IMR-90 (cell line): Measurements from ENCODE around the gene C3orf18. TPM values are rescaled to one million over a fixed set of nuclear protein-coding genes. Genes with fewer than 3 reads are reported as not detected.

Source experiments
- ATAC-seq: fragments of 200-7000 bp; cut with Tn5 transposase; 2 replicates; pipeline ENCODE4 v1.9.1; 2020; ENCODE audit warnings: low read depth, mild to moderate bottlenecking, moderate library complexity
- BruUV-seq: library from RNA; stranded (reverse); fragments of 400-500 nt; replicated peaks from 2 replicates; lab custom pipeline; 2021; lab: Mats Ljungman, UMichigan
- CTCF ChIA-PET: fragments of 300-600 bp; formaldehyde crosslinking; extraction: SDS; loops from one replicate; lab custom pipeline; 2021; ENCODE audit warnings: antibody characterized with exemption; lab: Yijun Ruan, JAX
- POLR2A ChIA-PET: fragments of 300-600 bp; sonication (Branson Sonifier 250); formaldehyde crosslinking; loops from one replicate; lab custom pipeline; 2022; ENCODE audit warnings: antibody characterized with exemption; ENCODE audit not compliant: unreplicated experiment; lab: Charles Lee
- DNase-seq: peaks from one replicate; pipeline ENCODE4 v3.0.0; 2013
- H2AFZ ChIP-seq: replicated peaks from 2 replicates; pipeline ENCODE3; 2013; ENCODE audit warnings: low read length, mild to moderate bottlenecking; ENCODE audit not compliant: poor library complexity
- H2AK5ac ChIP-seq: 2 replicates; pipeline ENCODE4 v1.6.1; 2013; ENCODE audit warnings: low read depth, low read length, inconsistent platforms
- H2AK9ac ChIP-seq: replicated peaks from 2 replicates; pipeline ENCODE3; 2013; ENCODE audit warnings: mild to moderate bottlenecking, low read depth, low read length, moderate library complexity; ENCODE audit not compliant: poor library complexity
- H2BK120ac ChIP-seq: 2 replicates; pipeline ENCODE4 v1.6.1; 2013; ENCODE audit warnings: low read depth, low read length, inconsistent platforms
- H2BK15ac ChIP-seq: 3 replicates; pipeline ENCODE4 v1.6.1; 2013; ENCODE audit warnings: low read depth, low read length, inconsistent platforms
- H2BK20ac ChIP-seq: 2 replicates; pipeline ENCODE4 v1.6.1; 2013; ENCODE audit warnings: low read depth, mild to moderate bottlenecking, inconsistent platforms, low read length, moderate library complexity
- H2BK5ac ChIP-seq: 2 replicates; pipeline ENCODE4 v1.6.1; 2013; ENCODE audit warnings: mild to moderate bottlenecking, low read depth, low read length, inconsistent platforms; ENCODE audit not compliant: poor library complexity, severe bottlenecking
- H3K14ac ChIP-seq: replicated peaks from 2 replicates; pipeline ENCODE4 v1.6.1; 2013; ENCODE audit warnings: low read depth, low read length, inconsistent platforms
- H3K18ac ChIP-seq: 2 replicates; pipeline ENCODE4 v1.6.1; 2013; ENCODE audit warnings: low read depth, low read length, control low read depth
- H3K23ac ChIP-seq: 2 replicates; pipeline ENCODE4 v1.6.1; 2013; ENCODE audit warnings: low read depth, low read length, inconsistent platforms
- H3K27ac ChIP-seq: 2 replicates; pipeline ENCODE4 v1.5.1; 2013; ENCODE audit warnings: mild to moderate bottlenecking, control low read depth, low read length; ENCODE audit not compliant: insufficient read depth
- H3K27me3 ChIP-seq: 2 replicates; pipeline ENCODE4 v1.6.1; 2013; ENCODE audit warnings: low read length; ENCODE audit not compliant: control insufficient read depth, insufficient read depth
- H3K36me3 ChIP-seq: 2 replicates; pipeline ENCODE4 v1.6.1; 2013; ENCODE audit warnings: low read length, mixed read lengths; ENCODE audit not compliant: control insufficient read depth, insufficient read depth
- H3K4ac ChIP-seq: 2 replicates; pipeline ENCODE4 v1.6.1; 2013; ENCODE audit warnings: low read depth, low read length, inconsistent platforms
- H3K4me1 ChIP-seq: 2 replicates; pipeline ENCODE4 v1.6.1; 2013; ENCODE audit warnings: low read length, mixed read lengths; ENCODE audit not compliant: control insufficient read depth, insufficient read depth
- H3K4me2 ChIP-seq: 2 replicates; pipeline ENCODE4 v1.6.1; 2013; ENCODE audit warnings: low read depth, mild to moderate bottlenecking, control low read depth, low read length, moderate library complexity
- H3K4me3 ChIP-seq: 2 replicates; pipeline ENCODE4 v1.5.1; 2013; ENCODE audit warnings: low read depth, mild to moderate bottlenecking, control low read depth, low read length, moderate library complexity; ENCODE audit not compliant: insufficient read depth
- H3K56ac ChIP-seq: 2 replicates; pipeline ENCODE4 v1.6.1; 2013; ENCODE audit warnings: low read length, inconsistent platforms; ENCODE audit not compliant: insufficient read depth; ENCODE audit errors: extremely low read depth
- H3K79me1 ChIP-seq, 2 experiments: 2 replicates each; pipeline ENCODE4 v1.6.1; 2013; ENCODE audit warnings: low read length in 2 of 2, inconsistent platforms in 1 of 2, low read depth in 1 of 2
- H3K9ac ChIP-seq: 2 replicates; pipeline ENCODE4 v1.6.1; 2013; ENCODE audit warnings: low read depth, low read length, control low read depth
- H3K9me1 ChIP-seq: 2 replicates; pipeline ENCODE4 v1.6.1; 2013; ENCODE audit warnings: low read length, inconsistent platforms; ENCODE audit not compliant: insufficient read depth
- H3K9me3 ChIP-seq: 2 replicates; pipeline ENCODE4 v1.6.1; 2013; ENCODE audit warnings: low read length; ENCODE audit not compliant: control insufficient read depth, insufficient read depth
- H4K20me1 ChIP-seq: 2 replicates; pipeline ENCODE4 v1.6.1; 2013; ENCODE audit warnings: low read length, inconsistent platforms; ENCODE audit not compliant: insufficient read depth
- H4K5ac ChIP-seq: 2 replicates; pipeline ENCODE4 v1.6.1; 2013; ENCODE audit warnings: mild to moderate bottlenecking, low read depth, low read length, control low read depth
- H4K8ac ChIP-seq, 2 experiments: 2 replicates each; pipeline ENCODE4 v1.6.1; 2013; ENCODE audit warnings: low read depth in 2 of 2, low read length in 2 of 2, control low read depth in 1 of 2, inconsistent platforms in 1 of 2
- H4K91ac ChIP-seq: 2 replicates; pipeline ENCODE4 v1.6.1; 2013; ENCODE audit warnings: low read depth, low read length, inconsistent platforms; ENCODE audit not compliant: insufficient read depth
- BHLHE40 ChIP-seq: fragments of 150-350 bp; IDR thresholded peaks from 2 replicates; pipeline ENCODE4 v1.6.1; 2016; ENCODE audit warnings: mild to moderate bottlenecking, low read depth, low read length
- CEBPB ChIP-seq: IDR thresholded peaks from 2 replicates; pipeline ENCODE4 v1.6.1; 2012; ENCODE audit warnings: low read depth, low read length, improper control_type of control experiment
- CHD1 ChIP-seq: IDR thresholded peaks from 2 replicates; pipeline ENCODE4 v1.6.1; 2012; ENCODE audit warnings: low read depth, low read length, improper control_type of control experiment
- FOS ChIP-seq: fragments of 150-350 bp; IDR thresholded peaks from 2 replicates; pipeline ENCODE4 v1.6.1; 2016; ENCODE audit warnings: low read depth, low read length
- MAFK ChIP-seq: IDR thresholded peaks from 2 replicates; pipeline ENCODE4 v1.6.1; 2012; ENCODE audit warnings: low read depth, low read length, improper control_type of control experiment
- MAZ ChIP-seq: IDR thresholded peaks from 2 replicates; pipeline ENCODE4 v1.6.1; 2012; ENCODE audit warnings: low read depth, mild to moderate bottlenecking, low read length, improper control_type of control experiment, moderate library complexity, borderline replicate concordance
- MXI1 ChIP-seq: IDR thresholded peaks from 2 replicates; pipeline ENCODE4 v1.6.1; 2012; ENCODE audit warnings: low read depth, mild to moderate bottlenecking, low read length, moderate library complexity, borderline replicate concordance
- NFE2L2 ChIP-seq: fragments of 150-350 bp; IDR thresholded peaks from 2 replicates; pipeline ENCODE4 v1.6.1; 2016; ENCODE audit warnings: low read depth, mild to moderate bottlenecking, low read length
- POLR2A ChIP-seq: IDR thresholded peaks from 2 replicates; pipeline ENCODE4 v1.6.1; 2012; ENCODE audit warnings: mild to moderate bottlenecking, low read depth, low read length
- RAD21 ChIP-seq: IDR thresholded peaks from 2 replicates; pipeline ENCODE4 v1.6.1; 2012; ENCODE audit warnings: low read length, improper control_type of control experiment
- RCOR1 ChIP-seq: IDR thresholded peaks from 2 replicates; pipeline ENCODE4 v1.6.1; 2012; ENCODE audit warnings: mild to moderate bottlenecking, low read length, improper control_type of control experiment; ENCODE audit not compliant: insufficient replicate concordance
- RFX5 ChIP-seq: IDR thresholded peaks from 2 replicates; pipeline ENCODE4 v1.8.0; 2012; ENCODE audit warnings: low read depth, mild to moderate bottlenecking, low read length, moderate library complexity
- SMC3 ChIP-seq: fragments of 150-350 bp; IDR thresholded peaks from 2 replicates; pipeline ENCODE4 v1.6.1; 2016; ENCODE audit warnings: low read depth, mild to moderate bottlenecking, antibody characterized with exemption, low read length, moderate library complexity
- WGBS, 2 experiments: methylation state at CpG; one replicate each; pipeline versions ENCODE4 v1.1.5 to v1.1.7; 2013; ENCODE audit warnings: missing lambda C conversion rate in 2 of 2; ENCODE audit not compliant: insufficient read length in 1 of 2; ENCODE audit errors: extremely low coverage in 2 of 2; 5-methylcytosine and 5-hydroxymethylcytosine counted together
- dilution Hi-C: fragments of 300-500 bp; cut with HindIII; formaldehyde crosslinking; loops from one replicate; pipeline ENCODE4 v1.14.3; 2018; ENCODE audit warnings: low sequenced_read_pairs; ENCODE audit not compliant: unreplicated experiment
- in situ Hi-C: fragments of 300-500 bp; cut with MboI; formaldehyde crosslinking; loops from 3 replicates; pipeline ENCODE4 v1.14.3; 2019; ENCODE audit warnings: low sequenced_read_pairs, inconsistent platforms, mixed read lengths
- intact Hi-C: fragments of 100-400 bp; cut with micrococcal nuclease; formaldehyde crosslinking; loops from 2 replicates; pipeline ENCODE4 v1.10.0; 2022
- polyA plus RNA-seq, 3 experiments: library from polyadenylated mRNA; depleted of rRNA; stranded (reverse); fragments of >200 nt; gene quantifications; 2 replicates each; pipeline ENCODE4 v1.2.3, GENCODE V29; 2012; ENCODE audit warnings: low replicate concordance in 1 of 3
- total RNA-seq: library from RNA; depleted of rRNA; stranded (reverse); fragments of >200 nt; gene quantifications from 2 replicates; pipeline ENCODE4 v1.2.3, GENCODE V29; 2012
- TF ChIP-seq, protein P1 (sequence below): fragments of 150-350 bp; IDR thresholded peaks from 2 replicates; pipeline ENCODE4 v1.6.1; 2016; ENCODE audit warnings: low read depth, mild to moderate bottlenecking, low read length, moderate library complexity, borderline replicate concordance
- TF ChIP-seq, protein P2 (sequence below): conservative IDR thresholded peaks from 2 replicates; pipeline ENCODE4 v1.5.1; 2012; ENCODE audit warnings: mild to moderate bottlenecking, low read depth, low read length, improper control_type of control experiment
- TF ChIP-seq, protein P3 (sequence below): fragments of 150-350 bp; IDR thresholded peaks from 2 replicates; pipeline ENCODE4 v1.6.1; 2017; ENCODE audit warnings: mild to moderate bottlenecking, antibody characterized with exemption, low read length, low read depth

The C3orf18 gene
- total and polyA plus RNA-seq, 2 of the 4 experiments (the other 2 are of a cell fraction), result 6.8 to 10.6 TPM

DNA sequence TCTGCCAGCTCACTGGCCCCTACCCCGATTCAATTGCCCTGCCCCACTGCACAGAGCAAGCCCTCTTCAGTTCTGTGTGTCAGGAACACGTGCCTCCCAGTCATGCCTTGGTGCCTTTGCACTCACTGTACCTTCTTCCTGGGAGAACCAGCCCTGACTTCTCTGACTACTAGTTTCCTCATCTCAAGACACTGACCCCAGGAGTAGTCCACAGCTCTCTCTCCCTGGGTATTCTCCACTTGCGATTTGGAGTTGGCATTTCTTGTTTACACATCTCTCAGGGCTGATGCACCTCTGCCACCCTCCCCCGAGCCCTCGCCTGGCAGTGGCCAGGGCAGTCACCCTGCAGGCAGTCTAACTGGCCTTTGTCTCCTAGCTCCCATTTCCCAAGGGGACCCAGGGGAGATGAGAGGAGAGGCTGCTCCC is 38.4 kb upstream of the C3orf18 start:
- Histone ChIP-seq H3K4me1 (peaks cover 16% of the 10 kb centered on the region), H4K8ac (no peak overlapping the region), H3K27me3 (no peaks in the 10 kb centered on the region), H3K4me2 (no peak overlapping the region), H2BK120ac (no peak overlapping the region), H3K23ac (no peak overlapping the region), H3K9me3 (no peaks in the 10 kb centered on the region), H2BK5ac (no peak overlapping the region), H3K4ac (no peak overlapping the region), H3K79me1 (peaks cover 9% of the 10 kb centered on the region in 2 experiments; a peak in 3 of 4 replicates), H4K91ac (no peak overlapping the region), H3K9me1 (peaks cover 20% of the 10 kb centered on the region), H3K14ac (no peak overlapping the region), H2AK9ac (no peak overlapping the region), H3K27ac (no peak overlapping the region), H4K20me1 (no peaks in the 10 kb centered on the region), H2AK5ac (no peak overlapping the region), H2AFZ (no peak overlapping the region), H3K36me3 (peaks cover 28% of the 10 kb centered on the region; the same call in 1 of the 2 replicates), H3K4me3 (no peak overlapping the region), H2BK20ac (no peak overlapping the region), H4K5ac (no peak overlapping the region), H2BK15ac (no peak overlapping the region), H3K18ac (no peak overlapping the region), H3K56ac (no peak overlapping the region), H3K9ac (no peak overlapping the region)
- dilution Hi-C loops (no loop called here), in situ Hi-C loops (loop anchor here (25.0 kb wide), 1 partner anchor 1081 kb away; no protein-coding TSS in a partner anchor), intact Hi-C loops (no loop called here)
- ATAC-seq (no peak), DNase-seq (no peak)
- no CpG with 5 or more reads among the region's 5 CpGs for WGBS, 2 experiments
- no TSS peak for BruUV-seq
- ChIA-PET CTCF (interaction anchor here (1.5 kb wide), 1 partner anchor 10 kb away, joined by 4 read pairs; no protein-coding TSS in a partner anchor), POLR2A (no interaction called here)
- TF ChIP-seq CHD1 (no peak), RFX5 (no peak), POLR2A (no peak), MAFK (no peak), CEBPB (no peak), RCOR1 (no peak), MXI1 (no peak), FOS (no peak), SMC3 (no peak), NFE2L2 (no peak), RAD21 (no peak), MAZ (no peak), BHLHE40 (no peak)
- TF ChIP-seq, protein P1, sequence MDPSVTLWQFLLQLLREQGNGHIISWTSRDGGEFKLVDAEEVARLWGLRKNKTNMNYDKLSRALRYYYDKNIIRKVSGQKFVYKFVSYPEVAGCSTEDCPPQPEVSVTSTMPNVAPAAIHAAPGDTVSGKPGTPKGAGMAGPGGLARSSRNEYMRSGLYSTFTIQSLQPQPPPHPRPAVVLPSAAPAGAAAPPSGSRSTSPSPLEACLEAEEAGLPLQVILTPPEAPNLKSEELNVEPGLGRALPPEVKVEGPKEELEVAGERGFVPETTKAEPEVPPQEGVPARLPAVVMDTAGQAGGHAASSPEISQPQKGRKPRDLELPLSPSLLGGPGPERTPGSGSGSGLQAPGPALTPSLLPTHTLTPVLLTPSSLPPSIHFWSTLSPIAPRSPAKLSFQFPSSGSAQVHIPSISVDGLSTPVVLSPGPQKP, result no peak
- TF ChIP-seq, protein P2, sequence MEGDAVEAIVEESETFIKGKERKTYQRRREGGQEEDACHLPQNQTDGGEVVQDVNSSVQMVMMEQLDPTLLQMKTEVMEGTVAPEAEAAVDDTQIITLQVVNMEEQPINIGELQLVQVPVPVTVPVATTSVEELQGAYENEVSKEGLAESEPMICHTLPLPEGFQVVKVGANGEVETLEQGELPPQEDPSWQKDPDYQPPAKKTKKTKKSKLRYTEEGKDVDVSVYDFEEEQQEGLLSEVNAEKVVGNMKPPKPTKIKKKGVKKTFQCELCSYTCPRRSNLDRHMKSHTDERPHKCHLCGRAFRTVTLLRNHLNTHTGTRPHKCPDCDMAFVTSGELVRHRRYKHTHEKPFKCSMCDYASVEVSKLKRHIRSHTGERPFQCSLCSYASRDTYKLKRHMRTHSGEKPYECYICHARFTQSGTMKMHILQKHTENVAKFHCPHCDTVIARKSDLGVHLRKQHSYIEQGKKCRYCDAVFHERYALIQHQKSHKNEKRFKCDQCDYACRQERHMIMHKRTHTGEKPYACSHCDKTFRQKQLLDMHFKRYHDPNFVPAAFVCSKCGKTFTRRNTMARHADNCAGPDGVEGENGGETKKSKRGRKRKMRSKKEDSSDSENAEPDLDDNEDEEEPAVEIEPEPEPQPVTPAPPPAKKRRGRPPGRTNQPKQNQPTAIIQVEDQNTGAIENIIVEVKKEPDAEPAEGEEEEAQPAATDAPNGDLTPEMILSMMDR, result no peak
- TF ChIP-seq, protein P3, sequence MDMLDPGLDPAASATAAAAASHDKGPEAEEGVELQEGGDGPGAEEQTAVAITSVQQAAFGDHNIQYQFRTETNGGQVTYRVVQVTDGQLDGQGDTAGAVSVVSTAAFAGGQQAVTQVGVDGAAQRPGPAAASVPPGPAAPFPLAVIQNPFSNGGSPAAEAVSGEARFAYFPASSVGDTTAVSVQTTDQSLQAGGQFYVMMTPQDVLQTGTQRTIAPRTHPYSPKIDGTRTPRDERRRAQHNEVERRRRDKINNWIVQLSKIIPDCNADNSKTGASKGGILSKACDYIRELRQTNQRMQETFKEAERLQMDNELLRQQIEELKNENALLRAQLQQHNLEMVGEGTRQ, result no peak
